ENCODE data around the gene MCTP1.

MCTP1 gene

GRCh38 chr5:95070453-95070852 lies 214.4 kb downstream of the MCTP1 start:
- DNase-seq = no peak

DNA sequence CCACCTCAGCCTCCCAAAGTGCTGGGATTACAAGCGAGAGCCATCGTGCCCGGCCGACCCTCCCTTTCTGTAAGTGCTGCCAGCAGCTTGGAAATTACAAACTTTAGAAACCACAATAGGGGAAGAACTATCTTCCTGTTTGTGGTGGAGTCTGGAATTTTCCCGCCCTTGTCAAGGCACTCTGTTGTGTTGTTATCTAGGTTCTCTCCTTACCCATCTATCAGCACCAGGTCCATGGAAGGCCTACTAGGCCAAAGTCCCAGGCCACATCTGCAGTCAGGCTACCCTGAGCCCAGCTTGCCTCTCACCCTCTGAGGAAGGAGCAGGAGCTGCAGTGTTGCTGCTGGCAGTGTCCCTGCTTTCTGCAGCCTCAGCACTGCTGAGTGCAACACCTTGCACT lies 214.9 kb downstream of the MCTP1 start:
- DNase-seq = no peak

DNA sequence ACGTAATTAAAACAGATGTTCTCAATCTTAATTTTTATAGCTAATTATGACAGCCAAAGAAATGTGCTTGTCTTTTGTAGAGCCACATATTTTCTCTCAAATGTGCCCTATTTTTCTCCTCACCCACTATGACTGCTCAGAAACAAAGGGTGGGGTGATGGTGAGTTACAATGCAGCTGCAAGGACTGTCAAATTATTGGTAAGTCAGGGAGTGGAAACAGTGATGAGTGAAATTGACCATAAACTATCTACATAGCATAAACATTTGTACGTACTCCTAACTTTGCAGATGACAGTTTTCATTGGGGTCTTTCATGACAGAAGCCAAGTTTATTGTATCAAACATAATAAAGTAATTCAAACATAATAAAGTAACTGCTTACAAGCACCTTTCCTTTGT lies 215.9 kb downstream of the MCTP1 start:
- no peak for DNase-seq

DNA sequence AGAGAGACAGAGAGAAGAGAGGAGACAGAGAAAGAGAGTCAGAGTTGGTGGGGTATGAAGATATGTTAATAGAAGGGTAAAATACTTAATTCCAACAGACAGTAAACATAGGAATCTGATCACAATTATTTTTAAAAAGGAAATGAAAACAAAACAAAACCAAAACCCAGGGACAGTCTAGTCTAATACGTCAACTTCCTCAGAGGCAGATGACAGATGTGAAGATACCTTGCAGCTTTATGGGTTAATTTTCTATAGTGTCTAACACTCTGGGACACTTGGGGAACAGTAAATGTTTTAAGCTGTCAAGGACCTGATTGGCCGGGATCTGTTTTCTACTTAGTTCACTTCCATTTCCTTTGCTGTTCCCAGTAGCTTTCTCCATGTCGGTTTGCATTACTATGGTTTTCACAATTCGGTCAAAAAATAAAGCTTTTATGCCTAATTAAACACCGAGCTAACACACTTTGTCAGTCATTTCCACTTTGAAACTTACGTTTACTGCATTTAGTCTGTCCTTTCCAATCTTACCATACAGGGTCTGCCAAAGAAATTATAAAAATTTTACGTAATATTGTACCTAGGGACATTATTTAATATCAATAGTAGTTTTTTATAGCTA lies 216.5 kb downstream of the MCTP1 start:
- DNase-seq = no peak

GRCh38 chr5:95066048-95066447 lies 218.8 kb downstream of the MCTP1 start:
- no peak for DNase-seq

DNA sequence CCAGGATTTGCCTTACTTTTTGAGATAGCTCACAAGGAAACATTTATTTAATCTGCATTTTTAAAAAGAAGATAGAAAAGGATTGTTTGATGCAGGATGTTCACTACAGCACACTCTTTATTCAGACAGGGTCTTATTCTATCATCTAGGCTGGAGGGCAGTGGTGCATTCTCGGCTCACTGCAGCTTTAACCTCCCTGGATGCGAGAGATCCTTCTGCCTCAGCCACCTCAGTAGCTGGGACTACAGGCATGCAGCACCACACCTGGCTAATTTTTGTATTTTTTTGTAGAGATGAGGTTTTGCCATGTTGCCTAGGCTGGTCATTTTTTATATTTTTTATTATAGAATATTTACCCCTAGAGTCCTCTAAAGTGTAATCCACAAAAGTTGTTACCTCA lies 221.4 kb downstream of the MCTP1 start:
- no peak for DNase-seq

GRCh38 chr5:95060098-95060497 lies 224.8 kb downstream of the MCTP1 start:
- no peak for DNase-seq

DNA sequence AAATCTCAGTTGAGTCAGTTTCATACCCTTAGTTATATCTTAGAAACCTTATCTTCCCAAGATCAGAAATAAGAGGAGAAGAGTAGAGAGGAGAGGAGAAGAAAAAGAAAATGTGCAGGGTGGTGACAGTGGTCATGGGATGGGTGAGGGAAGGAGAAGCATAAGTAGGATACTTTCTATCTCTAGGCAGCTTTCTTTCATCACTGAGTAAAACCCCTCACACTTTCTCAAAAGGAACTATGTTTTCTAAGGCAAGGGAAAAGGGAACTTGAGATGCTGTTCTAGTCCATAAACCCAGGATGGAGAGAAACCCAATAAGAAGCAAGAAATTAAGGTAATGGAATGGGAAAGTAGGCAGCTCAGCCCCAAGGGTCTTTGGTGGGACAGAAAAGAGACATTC lies 225.3 kb downstream of the MCTP1 start:
- no peak for DNase-seq

GRCh38 chr5:95057615-95058014 lies 227.3 kb downstream of the MCTP1 start:
- no peak for DNase-seq

DNA sequence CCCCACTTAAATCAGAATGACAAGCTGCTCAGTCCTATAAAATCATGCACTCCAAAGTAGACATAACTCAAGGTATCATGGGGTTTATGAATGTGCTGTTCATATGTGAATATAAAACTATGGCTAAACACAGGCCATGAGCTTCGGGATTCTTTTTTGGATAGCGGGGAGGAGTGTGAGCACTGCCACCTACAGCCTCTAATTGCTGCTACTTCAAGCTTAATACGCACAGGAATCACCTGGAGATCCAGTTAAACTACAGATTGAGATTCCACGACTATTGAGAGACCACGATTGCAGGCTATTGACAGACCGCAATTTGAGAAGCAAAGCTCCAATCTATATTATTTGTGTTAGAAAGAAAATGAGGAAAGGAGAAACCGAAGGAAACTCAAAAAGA lies 231.6 kb downstream of the MCTP1 start:
- no peak for DNase-seq

DNA sequence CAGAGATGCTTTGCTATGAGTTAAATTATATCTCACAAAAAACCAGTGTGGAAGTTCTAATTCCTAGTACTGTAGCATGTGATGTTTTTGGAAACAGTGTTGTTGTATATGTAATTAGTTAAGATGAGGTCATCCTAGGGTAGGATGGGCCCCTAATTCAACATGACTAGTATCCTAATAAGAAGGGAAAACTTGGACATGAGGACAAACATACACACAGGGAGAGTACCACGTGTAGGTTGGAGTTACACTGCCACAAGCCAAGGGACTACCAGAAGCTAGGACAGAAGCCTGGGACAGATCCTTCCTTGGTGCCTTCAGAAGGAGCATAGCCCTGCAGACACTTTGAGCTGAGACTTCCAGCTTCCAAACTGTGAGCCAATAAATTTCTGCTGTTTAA lies 234.2 kb downstream of the MCTP1 start:
- DNase-seq = no peak

- no peak for DNase-seq
Observed at GRCh38 chr5:95048628-95049027, 236.3 kb downstream of the MCTP1 start.

DNA sequence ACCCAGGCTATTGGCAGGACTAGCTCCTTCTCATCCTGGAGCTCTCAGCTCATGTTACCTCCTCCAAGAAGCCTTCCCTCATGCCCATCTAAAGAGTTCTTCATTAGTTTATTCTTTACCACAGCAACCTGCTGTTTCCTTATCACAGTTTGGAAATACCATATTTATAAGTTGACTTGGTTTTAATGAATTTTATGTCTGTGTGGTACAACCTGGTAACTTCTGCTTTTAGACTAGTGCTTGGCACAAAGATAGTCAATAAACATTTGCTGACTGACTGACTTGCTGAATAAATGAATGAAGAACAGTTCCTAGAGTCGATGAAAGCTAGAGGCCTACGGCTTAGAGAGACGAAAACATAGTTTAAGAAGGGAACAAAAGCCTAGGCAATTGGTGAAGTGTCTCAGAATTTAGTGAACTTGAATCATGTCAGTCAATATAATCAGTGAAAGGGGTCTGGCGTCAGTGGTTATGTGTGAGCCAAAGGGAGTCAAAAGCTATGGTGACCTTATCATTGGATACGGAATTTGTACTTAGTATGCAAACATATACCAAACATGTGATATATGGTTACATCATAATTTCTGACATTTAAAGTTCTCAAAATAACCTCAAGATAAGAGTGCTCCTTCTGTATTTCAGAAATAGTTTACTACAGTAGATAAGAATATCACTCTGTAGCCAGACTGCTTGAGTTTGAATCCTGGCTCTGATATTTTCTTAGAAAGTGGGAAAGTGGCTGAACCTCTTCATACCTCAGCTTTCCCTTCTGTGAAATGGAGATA lies 239.5 kb downstream of the MCTP1 start:
- no peak for DNase-seq

DNA sequence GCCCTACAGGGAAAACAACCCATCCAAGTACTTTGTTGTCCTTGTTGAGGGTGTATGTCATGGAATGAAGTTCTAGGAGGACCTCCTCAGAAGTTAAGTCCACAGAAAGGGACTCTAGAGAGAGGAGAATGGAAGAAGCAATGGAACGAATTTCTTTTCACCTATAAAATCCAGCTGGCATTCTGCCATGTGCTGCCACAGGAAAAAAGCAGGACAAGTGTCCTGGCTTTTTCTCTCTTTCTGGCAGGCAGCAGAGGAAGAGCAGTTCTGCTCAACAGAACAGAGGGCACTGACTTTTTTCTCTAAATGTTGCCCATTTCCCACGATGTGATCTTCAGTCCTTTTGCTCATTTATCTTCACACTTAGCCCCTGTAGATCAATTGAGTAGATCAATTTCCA lies 240.8 kb downstream of the MCTP1 start:
- no peak for DNase-seq

DNA sequence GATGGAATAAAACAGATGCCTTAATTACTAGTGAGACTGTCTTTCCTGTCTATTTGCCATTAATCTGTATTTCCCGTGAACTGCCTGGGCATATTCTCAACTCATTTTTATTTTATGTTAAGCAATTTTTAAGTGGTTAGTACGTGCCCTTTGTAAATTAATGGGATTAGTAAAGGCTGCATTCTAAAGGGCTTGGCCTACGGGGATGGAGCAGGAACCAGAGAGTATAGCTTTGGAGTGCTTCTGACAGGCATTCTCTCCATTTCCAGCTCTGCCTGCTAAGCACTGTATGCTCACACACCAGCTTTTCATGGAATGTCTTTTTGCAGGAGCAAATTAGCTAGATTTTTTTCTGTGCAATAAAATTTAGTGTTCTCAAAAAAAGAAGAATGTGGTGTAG lies 241.2 kb downstream of the MCTP1 start:
- DNase-seq = no peak

GRCh38 chr5:95043234-95043633 lies 241.7 kb downstream of the MCTP1 start:
- DNase-seq = no peak

- no peak for DNase-seq
Observed at GRCh38 chr5:95042037-95042436, 242.9 kb downstream of the MCTP1 start.

GRCh38 chr5:95035891-95036685 lies 248.8 kb downstream of the MCTP1 start:
- DNase-seq = no peak

DNA sequence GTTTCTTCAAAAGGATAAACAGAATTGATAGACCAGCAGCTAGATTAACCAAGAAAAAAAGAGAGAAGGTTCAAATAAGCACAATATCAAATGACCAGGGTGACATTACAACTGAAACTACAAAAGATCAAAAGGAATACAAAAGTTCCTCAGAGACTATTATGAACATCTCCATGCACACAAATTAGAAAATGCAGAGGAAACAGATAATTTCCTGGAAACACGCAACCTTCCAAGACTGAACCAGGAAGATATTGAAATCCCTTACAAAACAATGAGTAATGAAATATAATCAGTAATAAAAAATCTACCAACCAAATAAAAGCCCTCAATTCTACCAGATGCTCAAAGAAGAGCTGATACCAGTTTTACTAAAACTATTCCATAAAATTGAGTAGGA lies 252.1 kb downstream of the MCTP1 start:
- DNase-seq = no peak

DNA sequence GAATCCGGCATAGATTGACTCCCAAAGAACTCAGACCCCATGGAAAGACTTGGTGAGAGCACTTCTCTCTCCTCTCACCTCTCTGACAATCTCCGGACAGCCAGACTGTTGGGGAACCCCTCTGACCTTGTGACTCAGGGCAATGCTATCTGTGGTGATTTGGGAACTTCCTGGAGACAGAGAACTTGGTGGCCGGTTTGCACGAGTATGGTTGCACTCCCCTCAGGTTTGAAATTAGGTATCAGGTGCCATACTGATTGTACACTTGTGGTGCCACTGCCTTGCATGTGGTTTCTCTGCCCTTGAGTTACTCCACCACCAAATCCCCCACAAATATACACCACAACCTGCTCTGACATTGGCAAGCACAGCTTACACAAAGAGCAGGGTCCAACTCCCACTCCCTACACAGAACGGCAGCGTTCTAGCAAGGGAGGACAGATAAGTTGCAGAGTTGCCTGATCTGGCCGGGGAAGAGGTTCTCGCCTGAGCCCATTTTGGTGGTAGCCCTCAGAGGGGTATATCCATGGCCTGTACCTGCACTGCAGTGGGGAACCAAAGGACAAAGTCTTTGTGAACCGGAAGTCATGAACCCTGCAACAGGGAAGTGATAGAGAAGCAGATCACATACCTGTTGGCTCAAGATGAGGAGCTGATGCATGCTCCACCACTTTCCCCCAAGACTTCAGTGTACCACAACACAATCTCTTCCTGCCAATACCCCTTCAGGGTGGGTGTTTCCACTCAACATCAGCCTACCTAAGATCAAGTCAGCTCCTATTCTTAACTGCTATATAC lies 255.1 kb downstream of the MCTP1 start:
- DNase-seq = no peak

GRCh38 chr5:95027775-95028174 lies 257.1 kb downstream of the MCTP1 start:
- DNase-seq = no peak

- DNase-seq = no peak
Observed at GRCh38 chr5:95027151-95027721, 257.7 kb downstream of the MCTP1 start.

GRCh38 chr5:95026718-95027117 lies 258.2 kb downstream of the MCTP1 start:
- DNase-seq = no peak
